ENCODE data around the gene ROBO4.
A peak's percentile ranks its signal among the peaks of the same experiment; 100 is the strongest.

Gene ROBO4

DNA sequence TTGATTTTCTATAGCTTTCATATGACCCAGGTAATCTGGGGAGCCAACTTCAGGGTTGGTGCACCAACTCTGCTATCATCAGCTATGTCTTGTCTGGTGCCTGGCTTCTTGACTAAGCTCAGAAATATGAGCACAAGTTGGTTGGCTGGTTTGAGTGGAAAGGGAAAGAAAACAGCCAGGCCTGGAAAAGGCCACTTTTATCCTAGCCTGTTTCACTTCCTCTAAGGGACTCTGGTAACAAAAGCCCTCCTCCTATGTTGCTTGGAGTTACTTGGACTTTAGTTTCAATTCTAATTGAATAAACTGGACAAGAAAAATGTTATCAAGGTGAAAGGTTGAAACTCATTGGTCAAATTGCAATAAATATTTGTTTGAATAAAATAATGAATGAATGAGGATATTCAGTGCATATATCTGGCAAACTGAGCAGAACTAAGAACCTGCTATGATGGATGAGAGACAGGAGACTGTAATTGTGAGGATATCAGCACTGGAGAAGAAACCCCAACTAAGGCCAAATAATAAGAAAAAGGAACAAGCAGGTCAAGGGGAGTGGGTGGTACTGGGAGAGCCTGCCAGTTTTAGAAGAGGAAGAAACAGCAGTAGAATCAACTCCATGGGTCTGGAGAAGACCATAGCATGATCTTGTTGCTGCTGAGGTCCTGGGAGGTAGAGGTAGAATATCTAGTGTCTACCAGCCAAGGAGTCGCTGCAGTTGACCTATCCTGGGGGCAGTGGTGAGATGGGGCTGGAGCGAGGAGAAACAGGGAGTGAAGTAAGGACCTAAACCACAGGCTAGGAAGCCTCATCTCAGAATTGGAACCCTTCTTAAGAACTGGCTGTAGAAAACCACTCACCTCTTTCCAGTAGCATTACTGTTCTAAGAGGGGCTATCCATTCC, 8.2 kb downstream of the ROBO4 start:
- DNase-seq (ENCODE audit: low spot score) = no peak

DNA sequence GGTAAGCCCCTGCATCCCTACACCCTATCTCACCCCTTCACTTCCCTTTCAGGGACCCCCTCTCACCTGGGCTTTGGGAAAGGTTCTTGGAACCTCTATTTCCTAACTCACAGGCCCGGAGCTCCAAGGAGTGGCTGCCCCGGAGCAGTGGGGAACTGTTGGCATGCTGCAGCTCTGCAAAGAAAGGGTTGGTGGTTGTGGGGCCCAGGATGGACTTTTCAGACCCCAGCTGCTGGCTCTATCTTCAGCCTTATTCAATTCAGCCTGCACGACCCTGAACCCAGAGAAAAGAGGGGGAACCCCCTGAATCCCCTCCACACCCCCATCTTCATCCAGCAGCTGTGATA, 10.0 kb downstream of the ROBO4 start:
- DNase-seq (ENCODE audit: low spot score) = no peak

DNA sequence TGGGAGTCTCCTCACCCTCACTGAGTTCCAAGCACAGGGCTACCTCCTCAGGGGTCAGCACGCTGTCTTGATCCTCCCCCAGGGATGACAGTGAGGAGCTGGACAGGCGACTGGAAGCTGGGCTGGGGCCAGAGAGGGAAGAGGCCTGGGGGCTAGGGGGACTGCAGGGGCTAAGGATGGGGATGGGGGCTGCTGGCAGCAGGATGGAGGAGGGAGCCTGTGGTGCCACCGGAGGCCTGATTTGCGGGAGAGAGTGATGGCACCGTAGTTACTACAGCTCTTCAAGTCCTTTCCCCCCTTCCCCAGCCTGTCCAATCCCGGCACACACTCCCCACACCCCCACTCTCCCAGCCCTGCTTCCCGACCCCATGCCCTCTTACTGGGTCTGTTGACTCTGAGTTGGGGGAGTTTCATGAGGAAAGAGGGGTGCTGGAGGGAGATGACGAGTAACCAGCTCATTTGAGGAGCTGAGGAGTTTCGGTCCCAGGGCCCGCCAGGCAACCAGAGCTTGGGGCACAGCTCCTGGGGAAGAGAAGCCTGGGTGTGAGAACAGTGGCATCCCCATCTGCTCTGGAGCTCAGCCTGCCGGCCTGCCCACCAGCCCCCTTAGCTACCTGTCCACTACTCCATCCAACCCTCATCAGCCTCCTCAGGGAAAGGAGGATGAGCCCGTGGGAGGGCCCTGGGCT, 10.5 kb downstream of the ROBO4 start:
- no peak for DNase-seq (ENCODE audit: low spot score)

DNA sequence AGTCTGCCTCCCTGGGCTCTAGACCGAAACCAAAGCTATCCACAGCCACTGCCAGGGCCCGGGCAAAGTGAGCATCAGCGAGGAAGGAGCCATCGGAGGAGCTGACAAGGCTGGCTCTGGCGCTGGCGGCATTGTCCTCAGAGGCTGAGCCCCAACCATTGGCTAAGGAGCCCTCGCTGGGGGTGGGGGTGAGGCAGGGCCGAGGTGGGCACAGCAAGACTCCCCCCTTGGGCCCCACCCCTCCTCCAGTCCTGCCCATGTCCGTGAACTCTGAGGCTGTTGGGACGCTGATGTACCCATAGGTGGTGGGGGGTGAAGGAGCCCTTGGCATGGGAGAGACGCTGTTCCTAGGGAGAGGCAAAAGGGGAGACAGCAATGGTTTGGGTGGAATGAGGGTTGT, 11.2 kb downstream of the ROBO4 start:
- DNase-seq (ENCODE audit: low spot score) = no peak

DNA sequence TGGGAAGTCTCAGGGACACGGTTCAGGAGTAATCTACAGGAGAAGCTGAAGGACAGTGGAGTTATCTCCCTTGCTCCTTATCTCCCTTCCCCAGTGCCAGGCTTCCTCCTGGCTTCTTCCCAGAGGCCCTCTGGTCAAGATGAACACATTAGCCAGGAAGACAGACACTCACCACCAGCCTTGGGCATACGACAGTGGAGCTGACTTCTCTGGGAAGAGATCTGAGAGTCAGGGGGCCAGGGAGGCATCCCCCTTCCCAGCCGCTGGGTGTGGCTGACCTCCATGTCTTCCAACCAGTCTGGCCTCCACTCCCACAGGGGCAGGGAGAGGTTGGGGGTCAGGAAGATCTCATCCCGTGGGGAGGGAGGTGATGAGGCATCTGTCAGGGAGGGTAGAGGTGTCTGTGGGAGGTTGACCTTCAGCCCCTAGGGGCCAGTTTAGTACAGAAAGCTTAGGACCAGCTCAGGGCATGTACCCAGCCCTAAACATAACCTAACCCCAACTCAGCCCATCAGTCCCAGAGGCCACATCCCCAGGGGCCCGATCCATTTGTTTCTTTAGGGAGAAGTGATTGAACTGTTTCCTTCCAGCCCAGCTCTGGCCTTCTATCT, 12.7 kb downstream of the ROBO4 start:
- DNase-seq (ENCODE audit: low spot score) = no peak

DNA sequence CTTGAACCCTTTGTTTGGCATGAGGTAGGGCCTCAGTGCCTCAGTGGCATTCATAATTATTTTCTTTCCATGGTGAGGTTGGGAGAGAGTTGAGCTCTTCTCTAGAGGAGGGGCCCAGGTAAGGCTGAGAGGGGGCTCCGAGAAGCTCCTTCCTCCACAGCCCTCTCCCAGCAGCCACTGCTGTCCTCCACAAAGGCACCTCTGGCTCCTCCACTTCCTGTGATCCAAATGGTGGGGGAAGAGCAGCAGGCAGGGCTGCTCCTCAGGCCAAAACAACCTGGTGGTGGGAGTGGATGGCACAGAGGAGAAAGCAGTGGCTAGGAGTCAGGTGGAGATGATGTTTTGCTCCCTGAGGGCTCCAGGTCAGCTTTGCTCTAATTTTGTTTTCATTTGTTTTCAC, 13.3 kb downstream of the ROBO4 start:
- no peak for DNase-seq (ENCODE audit: low spot score)

DNA sequence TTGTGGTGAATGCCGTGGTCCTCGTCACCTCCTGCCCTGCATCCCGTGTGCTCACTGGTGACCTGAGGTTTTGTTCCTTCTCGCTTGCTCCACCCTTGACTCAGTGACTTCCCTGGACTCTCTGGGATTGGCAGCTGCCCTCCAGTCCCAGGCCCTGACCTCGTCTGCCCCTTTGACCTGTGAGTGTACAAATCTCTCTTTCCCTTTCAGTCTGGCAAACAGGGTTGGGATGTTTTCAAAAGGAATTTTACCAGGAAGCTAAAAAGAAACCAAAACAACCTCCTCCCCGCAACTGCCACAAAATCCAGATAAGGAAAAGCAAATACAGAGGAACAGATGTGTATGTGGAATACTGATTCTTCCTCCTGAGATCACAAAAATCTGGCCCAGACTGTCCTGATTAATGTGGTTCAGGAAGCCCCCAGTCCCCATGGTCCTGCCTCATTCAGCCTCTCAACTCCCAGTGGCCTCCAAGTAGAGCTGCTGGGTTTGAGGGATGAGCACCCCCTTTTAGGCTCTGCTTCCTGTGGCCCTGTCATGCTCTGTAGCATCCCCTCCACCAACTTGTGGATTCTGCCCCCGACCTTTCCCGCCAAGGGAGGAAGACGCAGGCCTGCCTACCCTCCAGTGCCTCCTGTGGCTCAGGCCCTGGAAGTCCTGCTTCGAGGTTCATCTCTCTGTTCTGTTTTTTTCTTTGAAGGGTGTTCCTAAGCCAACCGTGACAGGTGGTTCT, 15.2 kb downstream of the ROBO4 start:
- no peak for DNase-seq (ENCODE audit: low spot score)

DNA sequence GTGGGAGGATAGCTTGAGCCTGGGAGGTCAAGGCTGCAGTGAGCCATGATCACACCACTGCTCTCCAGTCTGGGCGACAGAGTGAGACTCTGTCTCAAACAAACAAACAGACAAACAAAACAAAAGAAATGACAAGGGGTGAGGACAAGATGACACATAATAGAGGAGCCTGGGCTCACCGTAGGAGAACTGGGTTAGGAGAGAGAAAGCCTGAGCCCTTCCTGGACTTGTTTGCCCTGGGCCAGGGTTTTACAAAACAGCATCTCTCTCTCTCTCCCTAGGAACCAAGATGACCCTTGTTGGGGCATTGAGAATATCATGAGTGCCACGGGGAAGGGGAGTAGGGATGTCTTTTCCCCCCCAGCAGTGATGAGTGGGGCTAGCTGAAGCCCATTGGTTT, 16.7 kb downstream of the ROBO4 start:
- no peak for DNase-seq (ENCODE audit: low spot score)

DNA sequence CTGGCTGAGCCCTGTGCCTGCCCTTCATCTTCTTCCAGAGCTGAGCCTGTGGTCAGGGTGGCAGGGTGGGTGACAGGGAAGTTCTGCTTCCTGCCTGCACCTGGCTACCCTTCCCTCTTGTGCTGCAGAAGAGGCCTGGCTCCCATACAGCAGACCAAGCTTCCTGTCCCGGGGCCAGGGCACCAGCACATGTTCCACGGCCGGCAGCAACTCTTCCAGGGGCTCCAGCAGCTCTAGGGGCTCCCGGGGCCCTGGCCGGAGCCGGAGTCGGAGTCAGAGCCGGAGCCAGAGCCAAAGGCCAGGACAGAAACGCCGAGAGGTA, 17.4 kb downstream of the ROBO4 start:
- DNase-seq (ENCODE audit: low spot score) = no peak

DNA sequence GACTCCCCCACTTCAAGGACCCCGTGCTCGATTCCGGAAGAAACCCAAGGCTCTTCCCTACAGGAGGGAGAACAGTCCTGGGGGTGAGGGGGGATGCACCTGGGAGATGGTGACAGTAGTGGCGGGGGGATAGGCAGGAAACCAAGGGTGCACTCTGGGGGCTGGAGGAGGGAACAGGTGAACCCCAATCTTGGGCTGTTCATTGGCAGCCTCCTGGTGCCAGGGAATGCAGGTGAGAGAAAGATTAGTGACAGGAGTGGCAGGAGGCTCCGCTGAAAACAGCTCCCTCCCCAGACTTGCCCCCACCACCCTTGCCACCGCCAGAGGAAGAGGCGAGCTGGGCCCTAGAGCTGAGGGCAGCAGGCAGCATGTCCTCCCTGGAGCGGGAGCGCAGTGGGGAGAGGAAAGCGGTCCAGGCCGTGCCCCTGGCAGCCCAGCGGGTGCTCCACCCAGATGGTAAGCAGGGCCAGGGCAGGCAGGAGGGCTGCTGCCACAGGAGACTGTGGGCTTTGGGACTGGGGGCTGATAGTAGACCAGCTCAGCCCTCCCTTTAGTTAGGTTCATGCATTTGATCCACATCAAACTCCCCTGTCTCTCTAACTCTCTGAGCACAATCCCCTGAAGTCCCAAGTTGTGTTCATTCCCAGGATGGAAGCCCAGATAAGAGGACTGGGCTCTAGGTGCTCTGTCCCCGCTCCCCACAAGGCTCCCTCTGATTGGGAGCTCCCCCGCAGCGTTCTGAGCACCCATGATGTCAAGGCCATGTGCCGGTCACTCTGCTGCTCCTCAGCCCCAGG, 18.0 kb downstream of the ROBO4 start:
- DNase-seq (ENCODE audit: low spot score) = no peak

DNA sequence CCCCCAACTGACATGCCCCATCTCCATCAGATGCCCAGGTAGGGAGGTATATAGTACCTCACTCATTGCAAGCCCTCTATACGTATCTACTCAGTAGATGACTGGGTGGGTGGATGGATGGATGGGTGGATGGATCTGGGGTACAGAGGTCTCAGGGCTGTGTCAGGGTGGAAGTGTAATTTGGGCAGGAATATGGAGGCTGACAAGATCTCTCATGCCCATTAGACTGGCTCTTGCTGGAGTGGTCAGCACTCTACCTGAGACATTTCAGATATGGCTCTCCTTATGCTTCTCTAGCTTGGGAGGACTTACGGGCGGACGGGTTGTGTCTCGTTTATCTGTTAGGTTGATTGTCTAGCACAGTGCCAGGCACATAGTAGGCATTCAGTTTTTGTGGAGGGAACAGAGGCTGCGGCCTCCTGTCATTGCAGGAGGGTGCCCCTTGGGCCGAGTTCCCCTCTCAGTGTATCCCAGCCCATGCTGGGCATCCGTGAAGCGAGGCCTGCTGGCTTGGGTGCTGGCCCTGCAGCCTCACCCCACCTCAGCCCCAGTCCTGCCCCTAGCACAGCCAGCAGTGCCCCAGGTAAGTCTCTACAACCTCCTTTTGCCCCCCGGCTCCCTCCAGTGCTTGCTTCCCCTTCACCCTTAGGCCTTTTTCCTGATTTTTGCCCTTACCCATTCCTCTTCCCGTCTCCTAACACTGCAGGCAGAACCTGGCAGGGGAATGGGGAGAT, 18.7 kb downstream of the ROBO4 start:
- DNase-seq (ENCODE audit: low spot score) = no peak

DNA sequence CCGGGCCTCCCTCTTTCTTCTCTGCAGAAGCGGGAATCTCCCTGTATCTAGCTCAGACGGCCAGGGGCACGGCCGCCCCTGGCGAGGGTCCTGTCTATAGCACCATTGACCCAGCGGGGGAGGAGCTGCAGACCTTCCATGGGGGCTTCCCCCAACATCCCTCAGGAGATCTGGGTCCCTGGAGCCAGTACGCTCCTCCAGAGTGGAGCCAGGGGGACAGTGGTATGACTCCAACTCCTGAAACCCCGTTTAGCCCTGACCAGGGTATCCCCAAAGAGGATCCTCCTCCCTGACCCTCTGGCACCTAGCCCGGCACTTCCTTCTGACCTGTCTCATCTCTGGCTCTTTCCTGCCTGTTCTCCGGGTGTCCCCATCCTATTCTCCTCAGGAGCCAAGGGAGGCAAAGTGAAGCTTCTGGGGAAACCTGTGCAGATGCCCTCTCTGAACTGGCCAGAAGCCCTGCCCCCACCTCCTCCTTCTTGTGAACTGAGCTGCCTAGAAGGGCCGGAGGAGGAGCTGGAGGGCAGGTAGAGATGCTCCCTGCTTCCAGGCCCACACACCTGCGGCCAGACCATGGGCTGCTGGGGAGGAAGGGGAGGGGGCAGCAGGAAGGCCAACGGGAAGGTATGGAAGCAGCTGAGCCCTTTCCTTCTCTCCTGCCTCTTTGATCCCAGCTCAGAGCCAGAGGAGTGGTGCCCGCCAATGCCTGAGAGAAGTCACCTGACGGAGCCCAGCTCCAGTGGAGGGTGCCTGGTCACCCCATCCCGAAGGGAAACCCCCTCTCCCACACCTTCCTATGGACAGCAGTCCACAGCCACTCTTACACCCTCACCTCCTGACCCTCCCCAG, 19.5 kb downstream of the ROBO4 start:
- no peak for DNase-seq (ENCODE audit: low spot score)

DNA sequence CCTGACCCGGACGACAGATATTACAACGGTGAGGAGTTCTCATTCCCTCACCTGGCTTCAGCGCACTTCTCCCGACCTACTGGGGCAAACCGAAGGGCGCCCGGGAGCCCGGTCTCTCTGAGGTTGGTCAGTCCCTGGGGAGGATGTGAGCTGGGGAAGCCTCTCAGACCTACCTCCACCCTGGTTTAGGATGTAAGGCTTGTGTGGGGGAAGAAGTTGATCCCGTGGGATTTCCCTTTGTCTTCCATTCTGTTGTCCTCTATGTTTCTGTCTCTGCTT, 20.1 kb downstream of the ROBO4 start:
- no peak for DNase-seq (ENCODE audit: low spot score)

DNA sequence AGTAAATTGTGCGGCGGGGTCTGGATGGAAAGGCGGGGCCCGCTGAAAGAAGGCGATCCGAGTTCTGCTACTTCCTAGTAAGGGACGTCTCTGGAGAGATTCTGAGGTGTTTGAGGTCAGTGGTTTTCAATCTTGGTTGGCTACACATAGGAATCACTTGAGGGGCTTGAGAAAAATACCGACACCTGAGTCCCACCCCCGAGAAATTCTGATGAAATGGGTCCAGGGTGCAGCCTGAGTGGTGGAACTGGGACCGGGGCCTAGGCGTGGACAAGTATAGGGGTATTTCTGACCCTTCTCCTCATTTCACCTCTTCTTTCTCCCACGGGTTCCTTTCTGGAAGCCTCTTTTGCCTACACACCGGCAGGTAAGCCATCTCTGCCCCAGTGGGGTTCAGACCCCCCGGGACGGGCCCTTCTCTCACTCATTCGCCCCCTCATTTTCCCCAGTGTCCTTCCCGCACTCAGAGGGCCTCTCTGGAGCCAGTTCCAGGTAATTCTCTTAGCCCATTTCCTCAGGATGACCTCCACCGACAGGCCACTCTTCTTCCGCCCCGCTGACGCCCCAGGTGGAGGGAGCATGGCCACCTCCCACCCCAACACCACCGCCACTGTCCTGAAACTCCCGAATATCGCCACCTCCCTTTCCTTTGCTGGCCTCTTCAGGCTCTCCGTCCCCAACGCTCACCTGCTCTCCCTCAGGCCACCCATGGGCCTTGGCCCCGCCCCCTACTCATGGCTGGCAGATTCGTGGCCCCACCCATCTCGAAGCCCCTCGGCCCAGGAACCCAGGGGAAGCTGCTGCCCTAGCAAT, 20.6 kb downstream of the ROBO4 start:
- no peak for DNase-seq (ENCODE audit: low spot score)

DNA sequence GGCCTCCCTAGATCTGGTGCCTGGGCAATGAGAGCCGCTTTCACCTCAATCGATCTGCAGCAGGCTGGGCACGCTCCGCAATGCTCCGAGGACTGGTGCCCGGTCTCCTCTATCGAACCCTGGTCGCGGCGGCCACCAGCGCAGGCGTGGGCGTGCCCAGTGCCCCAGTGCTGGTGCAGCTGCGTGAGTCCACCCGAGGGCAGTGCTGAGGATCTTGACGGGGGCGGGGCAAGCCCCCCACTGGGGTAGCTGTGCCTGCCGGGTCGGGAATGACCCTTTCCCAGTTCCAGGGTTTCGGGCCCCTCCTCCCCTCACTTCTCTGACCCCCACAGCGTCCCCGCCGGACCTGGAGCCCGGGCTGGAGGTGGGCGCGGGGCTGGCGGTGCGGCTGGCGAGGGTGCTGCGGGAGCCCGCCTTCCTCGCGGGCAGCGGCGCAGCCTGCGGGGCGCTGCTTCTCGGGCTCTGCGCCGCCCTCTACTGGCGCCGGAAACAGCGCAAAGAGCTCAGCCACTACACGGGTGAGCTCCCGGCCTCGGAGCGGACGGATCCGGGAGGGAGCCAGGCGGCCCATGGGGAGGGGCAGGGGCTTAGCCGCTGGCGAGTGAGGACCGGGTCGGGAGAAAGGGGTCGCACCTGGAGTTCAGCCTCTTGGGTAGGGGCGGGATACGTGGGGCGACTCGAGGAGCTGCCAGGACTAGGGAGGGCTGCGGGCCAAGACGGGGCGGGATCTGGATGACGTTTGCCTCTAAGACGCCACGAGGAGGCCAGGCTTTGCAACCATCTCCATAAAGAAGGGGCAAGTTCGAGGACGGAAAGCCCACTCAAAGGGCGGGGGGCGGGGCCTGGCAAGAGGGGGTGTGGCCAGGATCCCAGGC, 21.5 kb downstream of the ROBO4 start:
- DNase-seq (ENCODE audit: low spot score) = peak; percentile 94

DNA sequence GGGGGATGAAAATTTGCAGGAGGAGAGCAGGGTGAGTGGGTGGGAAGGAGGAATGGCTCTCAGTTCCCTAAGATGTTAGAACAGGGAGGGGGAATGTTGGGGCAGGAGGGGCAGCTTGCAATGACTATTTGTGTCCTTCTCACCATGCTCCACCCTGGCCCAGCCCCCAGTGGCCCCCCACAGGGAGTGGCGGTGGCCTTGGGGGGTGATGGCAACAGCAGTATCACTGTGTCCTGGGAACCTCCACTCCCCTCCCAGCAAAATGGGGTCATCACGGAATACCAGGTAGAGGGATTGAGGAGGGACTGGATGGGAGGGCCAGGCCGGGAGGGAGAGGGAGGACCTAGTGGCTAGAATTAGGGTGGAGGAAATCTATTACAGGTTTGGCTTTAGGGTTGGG, 22.3 kb downstream of the ROBO4 start:
- no peak for DNase-seq (ENCODE audit: low spot score)

DNA sequence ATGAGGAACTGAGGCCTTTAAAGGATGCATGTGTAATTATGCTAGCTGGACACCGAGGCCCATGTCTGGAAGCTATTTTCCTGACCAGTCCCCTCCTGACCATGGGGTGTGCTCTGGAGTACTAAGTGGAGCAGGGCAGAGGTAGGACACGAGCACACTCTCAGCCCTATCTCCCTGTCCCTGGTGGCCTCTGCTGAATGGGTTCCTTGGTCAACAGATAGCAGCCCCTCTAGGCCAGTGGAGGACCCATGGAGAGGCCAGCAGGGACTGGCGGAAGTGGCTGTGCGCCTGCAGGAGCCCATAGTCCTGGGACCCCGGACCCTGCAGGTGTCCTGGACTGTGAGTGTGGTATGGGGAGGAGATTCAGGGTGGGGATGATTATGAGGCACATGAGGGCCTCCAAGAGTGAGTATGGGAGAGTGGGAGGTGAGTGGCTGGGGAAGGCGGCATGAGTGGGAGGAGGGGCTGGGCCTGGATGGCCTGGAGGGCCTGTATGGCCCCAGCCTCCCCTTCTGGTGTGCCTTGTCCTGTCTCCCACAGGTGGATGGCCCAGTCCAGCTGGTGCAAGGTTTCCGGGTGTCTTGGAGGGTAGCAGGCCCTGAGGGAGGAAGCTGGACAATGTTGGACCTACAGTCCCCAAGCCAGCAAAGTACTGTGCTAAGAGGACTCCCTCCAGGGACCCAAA, 23.0 kb downstream of the ROBO4 start:
- no peak for DNase-seq (ENCODE audit: low spot score)

DNA sequence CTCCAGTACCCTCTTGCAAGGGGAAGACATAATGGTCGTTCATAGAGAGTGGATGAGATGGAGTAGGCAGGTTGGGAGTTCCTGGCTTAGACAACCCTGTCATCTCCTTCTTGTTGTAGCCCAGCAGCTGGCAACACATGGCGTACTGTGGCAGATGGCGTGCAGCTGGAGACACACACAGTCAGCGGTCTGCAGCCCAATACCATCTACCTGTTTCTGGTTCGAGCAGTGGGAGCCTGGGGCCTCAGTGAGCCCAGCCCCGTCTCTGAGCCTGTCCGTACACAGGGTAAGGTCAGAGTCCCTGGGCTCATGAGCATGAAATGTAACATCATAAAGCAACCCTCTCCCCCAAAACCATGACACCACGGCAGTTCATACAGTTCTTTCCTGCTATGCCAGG, 23.7 kb downstream of the ROBO4 start:
- no peak for DNase-seq (ENCODE audit: low spot score)
